ENCODE measurements around the gene LANCL2. TPM values are rescaled to one million over a fixed set of nuclear protein-coding genes. Genes with fewer than 3 reads are reported as not detected.

The LANCL2 gene
- total RNA-seq, 4 donors from 2014 or later = 6.4 to 27.0 (median 15.6) TPM

DNA sequence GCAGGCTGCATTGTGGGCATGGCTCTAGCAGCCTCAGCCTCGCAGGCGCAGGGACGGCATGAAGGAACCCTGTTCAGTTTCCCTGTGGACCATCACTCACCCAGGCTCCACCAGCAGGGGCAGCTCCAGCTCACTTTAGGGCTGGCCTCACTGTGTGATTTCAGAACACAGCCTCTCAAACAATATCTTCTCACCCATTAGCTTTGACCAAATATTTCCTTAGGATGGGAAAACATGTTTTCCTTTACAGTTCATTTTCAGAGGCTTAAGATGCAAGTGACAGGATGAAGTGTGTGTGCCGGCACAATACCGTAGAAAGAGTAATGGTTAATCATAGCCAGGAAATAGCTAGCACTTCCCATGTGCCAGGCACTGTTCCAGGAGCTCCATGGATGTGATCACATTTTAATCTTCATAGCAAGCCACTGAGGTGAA lies 58.2 kb downstream of the LANCL2 start:
- WGBS, 2 donors (ENCODE audit: low coverage in 1 of 2) = 83 to 84% methylated on average over 1 to 5 of the region's 5 CpGs
- Histone ChIP-seq H3K27ac (no peak overlapping the region), H3K9me3 (no peaks in the 10 kb centered on the region), H3K27me3 (no peaks in the 10 kb centered on the region), H3K36me3 (peaks cover 0 to 9% (median 3%) of the 10 kb centered on the region in 4 donors), H3K4me1 (no peaks in the 10 kb centered on the region), H3K4me3 (no peak overlapping the region)
- no peak for DNase-seq
- intact Hi-C loops (cut with DNase I; ENCODE audit: low total_unique reads) = no loop called here
- in situ Hi-C loops (cut with MboI; ENCODE audit: low pct_ligation_motif_present in 1 of 4, low pct_unique_long_range_greater_than_20kb in 1 of 4, low sequenced_read_pairs in 3 of 4) = loop anchor here in 3 of 4 donors (25.0 kb wide), 2 partner anchors 136 to 661 kb away; partner anchors contain the start of gene SEC61G (in 2 of the 3)
- TF ChIP-seq POLR2AphosphoS5 (IDR thresholded peaks at IDR 0.05) (no peak), POLR2A (IDR thresholded peaks at IDR 0.05) (no peak), EP300 (IDR thresholded peaks at IDR 0.05; ENCODE audit: low read depth) (no peak)
- TF ChIP-seq, protein P1, sequence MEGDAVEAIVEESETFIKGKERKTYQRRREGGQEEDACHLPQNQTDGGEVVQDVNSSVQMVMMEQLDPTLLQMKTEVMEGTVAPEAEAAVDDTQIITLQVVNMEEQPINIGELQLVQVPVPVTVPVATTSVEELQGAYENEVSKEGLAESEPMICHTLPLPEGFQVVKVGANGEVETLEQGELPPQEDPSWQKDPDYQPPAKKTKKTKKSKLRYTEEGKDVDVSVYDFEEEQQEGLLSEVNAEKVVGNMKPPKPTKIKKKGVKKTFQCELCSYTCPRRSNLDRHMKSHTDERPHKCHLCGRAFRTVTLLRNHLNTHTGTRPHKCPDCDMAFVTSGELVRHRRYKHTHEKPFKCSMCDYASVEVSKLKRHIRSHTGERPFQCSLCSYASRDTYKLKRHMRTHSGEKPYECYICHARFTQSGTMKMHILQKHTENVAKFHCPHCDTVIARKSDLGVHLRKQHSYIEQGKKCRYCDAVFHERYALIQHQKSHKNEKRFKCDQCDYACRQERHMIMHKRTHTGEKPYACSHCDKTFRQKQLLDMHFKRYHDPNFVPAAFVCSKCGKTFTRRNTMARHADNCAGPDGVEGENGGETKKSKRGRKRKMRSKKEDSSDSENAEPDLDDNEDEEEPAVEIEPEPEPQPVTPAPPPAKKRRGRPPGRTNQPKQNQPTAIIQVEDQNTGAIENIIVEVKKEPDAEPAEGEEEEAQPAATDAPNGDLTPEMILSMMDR (IDR thresholded peaks at IDR 0.05) = no peak

DNA sequence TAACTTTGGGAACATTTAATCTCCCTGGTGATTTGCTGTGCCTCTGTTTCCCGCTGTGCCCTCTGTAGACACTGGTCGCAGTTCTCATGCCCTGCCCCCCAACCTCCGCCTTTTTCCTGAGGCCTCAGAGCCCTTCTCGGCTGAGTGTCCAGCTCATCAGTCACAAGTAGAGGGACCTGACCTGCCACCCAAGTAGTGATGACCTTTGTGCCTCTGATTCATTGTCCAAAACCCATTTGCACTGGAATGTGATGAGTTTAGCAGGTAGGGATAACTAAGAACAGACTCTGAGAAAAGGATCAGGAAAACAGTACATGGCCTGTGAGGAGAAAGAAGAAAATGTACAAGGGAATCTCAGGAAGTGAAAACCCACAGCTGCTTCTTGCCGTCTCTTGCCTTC lies 58.8 kb downstream of the LANCL2 start:
- 79 to 89% methylated on average over 4 to 5 of the region's 5 CpGs for WGBS, 2 donors (ENCODE audit: low coverage in 1 of 2)
- TF ChIP-seq POLR2AphosphoS5 (IDR thresholded peaks at IDR 0.05) = no peak
- no peak for TF ChIP-seq EP300 (IDR thresholded peaks at IDR 0.05; ENCODE audit: low read depth)
- in situ Hi-C loops (cut with MboI; ENCODE audit: low pct_ligation_motif_present in 1 of 4, low pct_unique_long_range_greater_than_20kb in 1 of 4, low sequenced_read_pairs in 3 of 4) = loop anchor here in 3 of 4 donors (25.0 kb wide), 2 partner anchors 137 to 662 kb away; partner anchors contain the start of gene SEC61G (in 2 of the 3)
- DNase-seq = no peak
- no peak overlapping the region for H3K4me3 ChIP-seq
- intact Hi-C loops (cut with DNase I; ENCODE audit: low total_unique reads) = no loop called here
- no peaks in the 10 kb centered on the region for H3K27me3 ChIP-seq
- no peaks in the 10 kb centered on the region for H3K9me3 ChIP-seq
- no peaks in the 10 kb centered on the region for H3K4me1 ChIP-seq
- H3K36me3 ChIP-seq = peaks cover 0 to 9% (median 3%) of the 10 kb centered on the region in 4 donors
- H3K27ac ChIP-seq = no peak overlapping the region

DNA sequence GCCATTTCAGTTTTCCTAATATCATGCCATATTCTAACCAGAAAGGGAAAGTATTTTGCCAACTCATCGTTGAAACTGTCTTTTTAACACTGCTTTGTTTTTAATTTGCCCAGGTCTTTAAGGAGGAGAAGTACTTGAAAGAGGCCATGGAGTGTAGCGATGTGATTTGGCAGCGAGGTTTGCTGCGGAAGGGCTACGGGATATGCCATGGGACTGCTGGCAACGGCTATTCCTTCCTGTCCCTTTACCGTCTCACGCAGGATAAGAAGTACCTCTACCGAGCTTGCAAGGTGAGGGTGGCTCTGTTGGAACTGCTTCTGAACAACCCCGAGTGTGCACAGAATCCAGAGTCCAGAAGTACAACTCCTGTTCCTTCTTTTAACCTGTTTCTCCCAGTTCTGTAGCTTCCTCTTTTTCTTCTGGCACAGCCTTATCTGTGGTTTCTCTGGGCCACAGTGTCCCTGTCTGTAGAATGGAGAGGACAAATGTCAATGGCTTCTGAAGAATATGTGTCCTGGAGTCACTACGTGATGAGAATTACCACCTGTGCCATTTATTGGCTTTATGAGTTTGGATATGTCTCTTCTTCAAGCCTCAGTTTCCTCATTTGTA lies 60.1 kb downstream of the LANCL2 start:
- no peak for DNase-seq
- 87 to 88% methylated on average over 4 to 11 of the region's 11 CpGs for WGBS, 2 donors (ENCODE audit: low coverage in 1 of 2)
- intact Hi-C loops (cut with DNase I; ENCODE audit: low total_unique reads) (no loop called here), in situ Hi-C loops (cut with MboI; ENCODE audit: low pct_ligation_motif_present in 1 of 4, low pct_unique_long_range_greater_than_20kb in 1 of 4, low sequenced_read_pairs in 3 of 4) (no loop called here)
- Histone ChIP-seq H3K36me3 (peaks cover 0 to 9% (median 3%) of the 10 kb centered on the region in 4 donors), H3K27me3 (no peaks in the 10 kb centered on the region), H3K27ac (no peak overlapping the region), H3K4me3 (no peak overlapping the region), H3K4me1 (peaks cover 0 to 5% (median 0%) of the 10 kb centered on the region in 4 donors), H3K9me3 (no peaks in the 10 kb centered on the region)
- TF ChIP-seq POLR2AphosphoS5 (IDR thresholded peaks at IDR 0.05) (no peak), POLR2A (IDR thresholded peaks at IDR 0.05) (no peak), EP300 (IDR thresholded peaks at IDR 0.05; ENCODE audit: low read depth) (no peak)
- TF ChIP-seq, protein P1 (IDR thresholded peaks at IDR 0.05) = no peak

DNA sequence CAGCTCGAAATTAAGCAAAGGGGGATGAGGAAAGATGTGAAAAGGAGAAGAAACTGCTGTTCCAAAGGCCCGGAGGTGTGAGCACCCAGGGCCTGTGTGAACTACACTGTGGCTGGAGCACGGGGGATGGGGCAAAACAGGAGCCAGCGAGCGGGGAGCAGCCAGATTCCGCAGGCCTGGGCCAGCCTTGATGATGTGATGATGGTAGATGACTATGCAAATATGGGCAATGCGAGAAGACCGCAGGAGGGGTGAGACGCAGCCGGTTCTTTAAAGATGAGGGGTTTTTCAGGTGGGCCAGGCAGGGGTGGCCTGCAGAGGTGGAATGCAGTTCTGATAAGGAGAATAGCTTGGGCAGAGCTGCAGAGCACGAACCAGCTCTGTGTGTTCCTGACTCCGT lies 61.5 kb downstream of the LANCL2 start:
- TF ChIP-seq EP300 (IDR thresholded peaks at IDR 0.05; ENCODE audit: low read depth) (no peak), POLR2A (IDR thresholded peaks at IDR 0.05) (no peak), POLR2AphosphoS5 (IDR thresholded peaks at IDR 0.05) (no peak)
- TF ChIP-seq, protein P1 (IDR thresholded peaks at IDR 0.05) = no peak
- Histone ChIP-seq H3K27ac (no peak overlapping the region), H3K27me3 (no peaks in the 10 kb centered on the region), H3K4me1 (peaks cover 0 to 20% (median 8%) of the 10 kb centered on the region in 4 donors), H3K36me3 (peaks cover 0 to 9% (median 3%) of the 10 kb centered on the region in 4 donors), H3K9me3 (no peaks in the 10 kb centered on the region), H3K4me3 (no peak overlapping the region)
- DNase-seq = no peak
- WGBS, 2 donors (ENCODE audit: low coverage in 1 of 2) = 84 to 93% methylated on average over 10 to 12 of the region's 12 CpGs
- in situ Hi-C loops (cut with MboI; ENCODE audit: low pct_ligation_motif_present in 1 of 4, low pct_unique_long_range_greater_than_20kb in 1 of 4, low sequenced_read_pairs in 3 of 4) = no loop called here
- intact Hi-C loops (cut with DNase I; ENCODE audit: low total_unique reads) = no loop called here

All from transverse colon (tissue), 4 donors.